ENCODE measurements around the gene PLG.
"Not testable (repeated sequence)": the region's sequence is repeated elsewhere in the genome, so short reads cannot be mapped to it uniquely, and the experiment has no call there.

The PLG gene

GRCh38 chr6:160704688-160705087 lies 2.6 kb downstream of the PLG start:
- DNase-seq (ENCODE audit: low spot score): not testable (repeated sequence)

- not testable (repeated sequence) for DNase-seq (ENCODE audit: low spot score)
Measured at GRCh38 chr6:160708993-160709392, 6.9 kb downstream of the PLG start.

GRCh38 chr6:160714731-160715316 lies 12.8 kb downstream of the PLG start:
- DNase-seq (ENCODE audit: low spot score): no peak

GRCh38 chr6:160730911-160731310 lies 28.9 kb downstream of the PLG start:
- DNase-seq (ENCODE audit: low spot score): no peak

- peak; percentile 11 for DNase-seq (ENCODE audit: low spot score)
Measured at GRCh38 chr6:160733050-160733646, 31.1 kb downstream of the PLG start.

GRCh38 chr6:160734627-160735026 lies 32.6 kb downstream of the PLG start:
- no peak for DNase-seq (ENCODE audit: low spot score)

GRCh38 chr6:160735523-160735922 lies 33.5 kb downstream of the PLG start:
- DNase-seq (ENCODE audit: low spot score): no peak

- no peak for DNase-seq (ENCODE audit: low spot score)
Measured at GRCh38 chr6:160737934-160738333, 35.9 kb downstream of the PLG start.

- no peak for DNase-seq (ENCODE audit: low spot score)
Measured at GRCh38 chr6:160739955-160740354, 37.9 kb downstream of the PLG start.

GRCh38 chr6:160741012-160741411 lies 39.0 kb downstream of the PLG start:
- not testable (repeated sequence) for DNase-seq (ENCODE audit: low spot score)

GRCh38 chr6:160742090-160742489 lies 40.0 kb downstream of the PLG start:
- DNase-seq (ENCODE audit: low spot score): no peak

GRCh38 chr6:160750276-160750689 lies 48.2 kb downstream of the PLG start:
- DNase-seq (ENCODE audit: low spot score): no peak

GRCh38 chr6:160753211-160753610 lies 51.2 kb downstream of the PLG start:
- not testable (repeated sequence) for DNase-seq (ENCODE audit: low spot score)

GRCh38 chr6:160755165-160755564 lies 53.1 kb downstream of the PLG start:
- DNase-seq (ENCODE audit: low spot score): no peak

- DNase-seq (ENCODE audit: low spot score): no peak
Measured at GRCh38 chr6:160756021-160756420, 54.0 kb downstream of the PLG start.

GRCh38 chr6:160756871-160757270 lies 54.8 kb downstream of the PLG start:
- DNase-seq (ENCODE audit: low spot score): no peak

- DNase-seq (ENCODE audit: low spot score): no peak
Measured at GRCh38 chr6:160764847-160765246, 62.8 kb downstream of the PLG start.

GRCh38 chr6:160765412-160765811 lies 63.4 kb downstream of the PLG start:
- no peak for DNase-seq (ENCODE audit: low spot score)

GRCh38 chr6:160766657-160766988 lies 64.6 kb downstream of the PLG start:
- no peak for DNase-seq (ENCODE audit: low spot score)

- DNase-seq (ENCODE audit: low spot score): peak; percentile 14
Measured at GRCh38 chr6:160766989-160767646, 65.1 kb downstream of the PLG start.

GRCh38 chr6:160767647-160768019 lies 65.6 kb downstream of the PLG start:
- no peak for DNase-seq (ENCODE audit: low spot score)

GRCh38 chr6:160768101-160768500 lies 66.1 kb downstream of the PLG start:
- no peak for DNase-seq (ENCODE audit: low spot score)

- no peak for DNase-seq (ENCODE audit: low spot score)
Measured at GRCh38 chr6:160774399-160774798, 72.4 kb downstream of the PLG start.

All from hepatic stellate cell (primary cell).